Keratinocyte (primary cell): ENCODE measurements around the gene EEA1. TPM values are rescaled to one million over a fixed set of nuclear protein-coding genes. Genes with fewer than 3 reads are reported as not detected.

ENCODE experiments used
- DNase-seq: peaks from one replicate; pipeline ENCODE4 v3.0.0-alpha.2; 2011; ENCODE audit warnings: low read depth, missing footprints, low spot score
- FAIRE-seq: peaks from 2 replicates; lab custom pipeline; 2011; peaks lifted over from hg19 to GRCh38; lab: Jason Lieb, UNC
- H2AFZ ChIP-seq: 2 replicates; pipeline ENCODE4 v1.6.0; 2012; ENCODE audit warnings: low read length, control low read depth, inconsistent platforms; ENCODE audit not compliant: control insufficient read depth
- H3K27ac ChIP-seq: 2 replicates; pipeline ENCODE4 v1.5.1; 2011; ENCODE audit warnings: low read length; ENCODE audit not compliant: control insufficient read depth, insufficient read depth
- H3K27me3 ChIP-seq: 3 replicates; pipeline ENCODE4 v1.6.0; 2011; ENCODE audit warnings: low read length; ENCODE audit not compliant: control insufficient read depth, insufficient read depth; ENCODE audit errors: extremely low read depth
- H3K36me3 ChIP-seq, 2 experiments: 2 replicates in 1 of 2; 3 replicates in 1 of 2; pipeline ENCODE4 v1.5.1; 2011; ENCODE audit warnings: low read length in 2 of 2, mild to moderate bottlenecking in 1 of 2; ENCODE audit not compliant: control insufficient read depth in 2 of 2, insufficient read depth in 2 of 2; ENCODE audit errors: extremely low read depth in 1 of 2
- H3K4me1 ChIP-seq: 3 replicates; pipeline ENCODE4 v1.5.1; 2011; ENCODE audit warnings: low read length; ENCODE audit not compliant: control insufficient read depth, insufficient read depth; ENCODE audit errors: extremely low read depth
- H3K4me2 ChIP-seq: 3 replicates; pipeline ENCODE4 v1.6.0; 2011; ENCODE audit warnings: low read depth, low read length; ENCODE audit not compliant: control insufficient read depth, insufficient read depth; ENCODE audit errors: extremely low read depth
- H3K4me3 ChIP-seq, 3 experiments: fragments of 200-600 bp in 1 of 3; sonication (generic) in 1 of 3; 2 replicates in 2 of 3; 3 replicates in 1 of 3; pipeline ENCODE4 v1.5.1; 2011 to 2016; ENCODE audit warnings: low read length in 3 of 3, mild to moderate bottlenecking in 3 of 3, control low read depth in 2 of 3, inconsistent platforms in 1 of 3, low read depth in 1 of 3, mixed read lengths in 1 of 3, mixed run types in 1 of 3, moderate library complexity in 1 of 3; ENCODE audit not compliant: control insufficient read depth in 2 of 3, insufficient read depth in 2 of 3; ENCODE audit errors: extremely low read depth in 1 of 3
- H3K79me2 ChIP-seq: 2 replicates; pipeline ENCODE4 v1.6.0; 2012; ENCODE audit warnings: low read length; ENCODE audit not compliant: control insufficient read depth, insufficient read depth
- H3K9ac ChIP-seq: 3 replicates; pipeline ENCODE4 v1.6.0; 2011; ENCODE audit warnings: low read length; ENCODE audit not compliant: control insufficient read depth, insufficient read depth; ENCODE audit errors: extremely low read depth
- H3K9me1 ChIP-seq: 3 replicates; pipeline ENCODE4 v1.6.0; 2011; ENCODE audit warnings: low read length; ENCODE audit not compliant: control insufficient read depth, insufficient read depth; ENCODE audit errors: extremely low read depth
- H3K9me3 ChIP-seq: 2 replicates; pipeline ENCODE4 v1.5.1; 2012; ENCODE audit warnings: low read depth, low read length; ENCODE audit not compliant: control insufficient read depth
- H4K20me1 ChIP-seq: 3 replicates; pipeline ENCODE4 v1.6.0; 2011; ENCODE audit warnings: low read length; ENCODE audit not compliant: control insufficient read depth, insufficient read depth; ENCODE audit errors: extremely low read depth
- CTCF ChIP-seq, 3 experiments: IDR thresholded peaks in 1 of 3; conservative IDR thresholded peaks in 1 of 3; optimal IDR thresholded peaks in 1 of 3; 2 replicates in 2 of 3; 3 replicates in 1 of 3; pipeline versions ENCODE3 to v1.5.1; 2011; ENCODE audit warnings: low read length in 3 of 3, mild to moderate bottlenecking in 3 of 3, moderate library complexity in 2 of 3, control low read depth in 1 of 3, inconsistent platforms in 1 of 3; ENCODE audit not compliant: insufficient read depth in 2 of 3; ENCODE audit errors: extremely low read depth in 1 of 3
- EZH2 ChIP-seq: IDR thresholded peaks from one replicate; pipeline ENCODE4 v1.6.1; 2012; ENCODE audit warnings: inconsistent platforms, mild to moderate bottlenecking, low read length, moderate library complexity
- dilution Hi-C: fragments of 300-500 bp; cut with MboI; formaldehyde crosslinking; loops from one replicate; pipeline ENCODE4 v1.7.0; 2020; ENCODE audit warnings: low sequenced_read_pairs; ENCODE audit not compliant: extremely low pct_ligation_motif_present
- polyA plus RNA-seq, 5 experiments: library from polyadenylated mRNA; depleted of rRNA in 3 of 5; stranded (reverse) in 3 of 5; stranded (forward) in 1 of 5; unstranded in 1 of 5; fragments of >200 nt; gene quantifications; 1 replicate in 1 of 5; 2 replicates in 3 of 5; 3 replicates in 1 of 5; pipeline versions ENCODE4 v1.2.1 to v1.2.3, GENCODE V29; 2011 to 2012; ENCODE audit warnings: missing spikeins in 2 of 5, low read depth in 1 of 5, low replicate concordance in 1 of 5

The EEA1 gene
- polyA plus RNA-seq, 1 donor (not counting 4 experiments of a cell fraction or from before 2014, with no cell fraction given) = 14.3 TPM

DNA sequence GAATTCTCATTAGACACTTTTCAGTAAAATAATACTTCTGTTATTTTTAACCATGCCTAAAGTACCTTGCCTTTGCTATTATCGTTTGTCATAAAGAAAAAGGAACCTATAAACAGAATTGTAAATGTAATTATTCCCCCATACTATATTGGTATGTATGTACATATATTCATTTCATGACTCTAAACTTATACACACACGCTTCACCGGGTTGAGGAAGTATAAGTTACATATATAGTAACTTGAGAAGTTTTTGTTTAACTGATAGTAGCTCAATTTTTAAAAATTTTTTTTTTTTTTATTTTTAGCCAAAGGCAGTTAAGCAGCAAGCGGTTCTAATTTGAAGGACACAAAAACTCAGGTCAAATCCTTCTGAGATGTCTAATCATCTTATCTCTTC lies 118.7 kb downstream of the EEA1 start:
- Histone ChIP-seq H3K9ac (no peak overlapping the region), H3K27ac (no peak overlapping the region), H3K36me3 (peaks cover 0 to 7% of the 10 kb centered on the region in 2 experiments), H3K4me3 (no peak overlapping the region), H3K27me3 (no peaks in the 10 kb centered on the region), H3K79me2 (no peaks in the 10 kb centered on the region), H3K9me1 (no peaks in the 10 kb centered on the region), H3K4me2 (no peak overlapping the region), H3K9me3 (no peaks in the 10 kb centered on the region), H3K4me1 (no peaks in the 10 kb centered on the region), H4K20me1 (no peaks in the 10 kb centered on the region), H2AFZ (no peak overlapping the region)
- no peak for DNase-seq
- dilution Hi-C loops = no loop called here
- TF ChIP-seq CTCF (optimal IDR thresholded peaks at IDR 0.05 in 1 of 3, IDR thresholded peaks at IDR 0.05 in 1 of 3, conservative IDR thresholded peaks at IDR 0.05 in 1 of 3; ENCODE audit: extremely low read depth in 1 of 3, insufficient read depth in 2 of 3, low read length in 3 of 3) = no peak
- no peak for TF ChIP-seq EZH2
- FAIRE-seq = no peak

DNA sequence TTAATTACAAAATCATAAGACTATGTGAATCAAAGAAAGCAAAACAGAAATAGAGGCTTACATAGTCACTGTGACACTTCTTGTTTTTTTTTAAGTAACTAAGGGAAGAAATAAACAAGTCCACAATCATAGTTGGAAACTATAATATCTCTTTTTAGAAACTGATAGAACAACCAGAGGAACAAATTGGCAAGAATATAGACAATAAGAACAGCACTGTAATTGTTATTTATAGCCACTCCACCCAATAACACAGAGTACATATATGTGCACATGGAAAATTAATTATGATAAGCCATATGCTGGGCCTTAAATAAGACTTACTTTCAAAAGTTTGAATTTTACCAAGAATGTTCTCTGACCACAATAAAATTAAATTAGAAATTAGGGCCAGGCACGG lies 125.2 kb downstream of the EEA1 start:
- DNase-seq = no peak
- no peaks in the 10 kb centered on the region for H3K27me3 ChIP-seq
- H3K4me3 ChIP-seq = no peak overlapping the region
- FAIRE-seq = no peak
- no peaks in the 10 kb centered on the region for H3K9me1 ChIP-seq
- TF ChIP-seq CTCF (optimal IDR thresholded peaks at IDR 0.05 in 1 of 3, IDR thresholded peaks at IDR 0.05 in 1 of 3, conservative IDR thresholded peaks at IDR 0.05 in 1 of 3; ENCODE audit: extremely low read depth in 1 of 3, insufficient read depth in 2 of 3, low read length in 3 of 3) = no peak
- no peak for TF ChIP-seq EZH2
- H2AFZ ChIP-seq = no peak overlapping the region
- no peaks in the 10 kb centered on the region for H3K4me1 ChIP-seq
- H4K20me1 ChIP-seq = no peaks in the 10 kb centered on the region
- dilution Hi-C loops = no loop called here
- peaks cover 0 to 2% of the 10 kb centered on the region in 2 experiments for H3K36me3 ChIP-seq
- no peak overlapping the region for H3K4me2 ChIP-seq
- no peaks in the 10 kb centered on the region for H3K9me3 ChIP-seq
- H3K9ac ChIP-seq = no peak overlapping the region
- H3K79me2 ChIP-seq = no peaks in the 10 kb centered on the region
- no peak overlapping the region for H3K27ac ChIP-seq
